Epidermal melanocyte (primary cell): Measurements from ENCODE around the gene TRPV4.

Experiments used
- DNase-seq: peaks from one replicate; pipeline ENCODE4 v3.0.0; 2011; ENCODE audit warnings: low spot score; ENCODE audit not compliant: insufficient read length

The TRPV4 gene

GRCh38 chr12:109808876-109809646, 24.1 kb downstream of the TRPV4 start:
- no peak for DNase-seq

GRCh38 chr12:109807954-109808643, 25.1 kb downstream of the TRPV4 start:
- no peak for DNase-seq

DNA sequence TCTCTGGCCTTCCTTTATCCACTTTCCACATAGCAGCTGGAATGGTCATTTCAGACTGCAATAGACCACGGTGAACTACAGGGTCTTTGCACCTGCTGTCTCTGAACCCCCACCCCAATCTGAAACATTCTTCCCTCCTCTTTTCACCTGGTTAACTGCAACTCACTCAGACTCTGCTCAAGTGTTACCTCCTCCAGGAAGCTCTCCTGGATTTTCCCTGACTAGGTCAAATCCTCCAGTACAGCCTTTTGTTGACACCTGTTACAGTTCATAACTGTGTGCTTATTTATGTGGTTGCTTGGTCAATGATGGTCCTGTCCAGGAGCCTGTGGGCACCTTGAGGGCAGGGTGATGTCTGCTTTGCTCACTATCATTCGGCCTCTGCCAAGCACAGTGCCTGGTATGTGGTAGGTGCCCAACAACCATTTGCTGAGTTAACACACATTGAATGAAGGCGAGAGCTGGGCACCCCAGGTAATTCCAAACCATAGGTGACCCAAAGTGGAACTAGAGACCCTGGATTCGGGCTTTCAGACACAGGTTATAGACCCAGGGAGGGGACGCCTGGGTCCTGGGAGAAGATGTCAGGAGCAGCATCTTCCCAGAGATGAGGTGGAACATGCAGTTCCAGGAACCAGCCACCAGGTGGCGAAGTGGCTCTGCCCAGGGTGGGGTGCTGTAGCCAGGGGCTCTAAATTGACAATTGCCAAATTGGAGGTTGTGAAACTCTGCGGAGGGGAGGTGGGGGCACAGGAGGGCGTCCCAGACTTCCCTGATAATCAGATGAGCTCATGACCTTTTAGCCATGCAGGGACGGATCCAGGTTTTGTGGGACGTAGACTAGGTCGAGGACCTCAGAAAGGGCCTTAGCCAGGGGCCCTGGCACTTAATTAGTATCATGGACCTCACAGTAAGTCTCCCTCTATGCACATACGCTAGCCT, 28.1 kb downstream of the TRPV4 start:
- DNase-seq: peak; percentile 75

DNA sequence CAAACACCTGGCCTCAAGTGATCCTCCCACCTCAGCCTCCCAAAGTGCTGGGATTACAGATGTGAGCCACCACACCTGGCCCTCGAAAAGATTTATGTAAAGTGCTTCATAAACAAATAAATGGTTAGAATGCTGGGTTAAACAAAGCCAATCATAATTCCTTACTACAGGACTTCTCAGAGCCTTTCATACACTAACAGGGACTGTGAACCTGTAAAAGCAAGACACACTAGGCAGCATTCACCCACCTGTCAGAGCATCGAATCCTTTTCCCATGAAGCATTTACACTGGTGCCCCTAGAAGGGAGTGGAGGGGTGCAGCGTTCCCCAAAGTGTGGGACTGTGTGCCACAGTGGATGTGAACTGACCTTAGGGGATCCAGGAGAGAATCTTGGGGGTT, 29.5 kb downstream of the TRPV4 start:
- DNase-seq: no peak

DNA sequence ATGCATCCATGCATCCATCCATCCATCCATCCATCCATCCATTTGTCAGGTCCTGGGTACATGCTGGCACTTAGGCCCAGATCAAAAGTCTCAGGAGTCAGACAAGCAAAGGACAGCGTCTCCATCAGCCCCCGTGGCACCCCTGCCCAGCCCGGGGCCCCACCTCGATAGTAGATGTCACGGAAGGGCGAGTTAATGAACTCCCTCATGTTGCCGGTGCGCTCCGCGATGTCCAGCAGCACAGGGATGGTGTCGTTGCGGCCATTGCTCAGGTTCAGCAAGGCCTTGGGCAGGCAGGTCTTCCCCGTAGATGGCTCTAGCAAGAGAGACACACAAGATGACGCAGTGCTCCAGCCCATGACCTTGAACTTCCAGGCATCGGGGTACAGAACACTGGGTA, 30.4 kb downstream of the TRPV4 start:
- DNase-seq: no peak

DNA sequence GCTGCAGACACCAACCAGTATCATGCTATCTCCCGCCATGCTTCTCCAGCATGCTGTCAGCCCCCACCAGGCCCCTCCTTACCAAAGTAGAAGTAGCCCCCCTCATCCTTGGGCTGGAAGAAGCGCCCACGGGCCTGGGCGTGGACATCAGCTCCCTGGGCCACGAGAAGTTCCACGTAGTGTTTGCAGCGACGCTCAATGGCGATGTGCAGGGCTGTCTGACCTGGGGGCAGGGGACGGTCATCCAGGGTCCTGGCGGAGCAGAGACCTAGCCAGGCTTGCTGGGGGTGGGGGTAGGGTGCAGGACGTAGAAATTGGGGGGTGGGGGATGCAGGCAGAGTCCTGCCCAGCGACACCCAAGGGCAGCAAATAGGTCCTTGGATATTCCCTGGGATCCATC, 32.7 kb downstream of the TRPV4 start:
- DNase-seq: no peak

DNA sequence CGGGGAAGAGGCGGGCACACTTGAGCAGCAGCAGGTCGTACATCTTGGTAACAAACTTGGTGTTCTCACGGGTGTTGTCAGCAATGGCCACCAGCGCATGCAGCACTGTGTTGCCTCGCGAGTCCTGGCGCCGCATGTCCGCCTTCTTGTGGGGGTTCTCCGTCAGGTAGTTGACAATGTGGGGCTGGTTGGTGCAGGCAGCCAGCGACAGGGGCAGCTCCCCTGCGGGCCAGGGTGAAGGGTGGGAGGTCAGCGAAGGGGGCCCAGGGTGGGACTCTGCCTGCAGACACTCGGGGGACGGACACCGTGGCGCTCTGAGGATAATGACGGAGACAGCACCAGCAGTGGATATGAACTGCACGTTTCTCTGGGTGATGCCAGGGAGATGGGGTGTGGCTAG, 34.5 kb downstream of the TRPV4 start:
- no peak for DNase-seq

DNA sequence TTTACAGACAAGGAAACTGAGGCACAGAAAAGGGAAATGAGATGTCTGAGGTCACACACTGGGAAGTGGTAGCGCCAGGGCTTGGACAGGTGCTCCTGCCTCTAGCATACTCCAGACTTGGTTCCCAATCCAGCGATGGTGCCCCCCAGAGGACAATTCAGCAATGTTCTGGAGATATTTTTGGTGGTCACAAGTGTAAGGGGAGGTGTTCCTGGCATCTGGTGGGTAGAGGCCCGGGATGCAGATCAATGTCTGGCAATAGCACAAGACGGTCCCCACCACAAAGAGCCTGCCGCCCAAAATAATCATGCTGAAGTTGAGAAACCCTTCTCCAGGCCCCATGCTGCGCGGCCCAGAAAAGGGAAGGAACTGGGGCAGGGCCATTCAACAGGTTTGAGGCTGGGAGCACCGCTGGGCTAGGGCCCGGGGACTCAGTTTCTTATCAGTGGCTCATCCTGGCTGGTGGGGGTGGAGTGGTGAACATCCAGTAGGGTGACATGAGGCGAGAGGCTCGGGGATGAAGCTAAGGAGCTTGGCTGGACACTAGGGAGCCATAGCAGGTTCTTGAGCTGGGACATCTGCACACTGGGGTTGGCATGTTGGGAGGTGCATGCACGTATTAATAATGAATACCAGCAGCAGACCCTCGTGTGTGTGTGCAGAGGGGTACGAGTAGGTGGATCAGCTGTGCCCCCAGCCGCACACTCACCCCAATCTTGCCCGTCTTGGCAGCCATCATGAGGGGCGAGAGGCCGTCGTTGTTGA, 35.1 kb downstream of the TRPV4 start:
- no peak for DNase-seq

- DNase-seq: no peak
These were observed 37.1 kb downstream of the TRPV4 start for GRCh38 chr12:109796057-109796456.

- DNase-seq: no peak
These were observed 38.2 kb downstream of the TRPV4 start for GRCh38 chr12:109795023-109795422.

GRCh38 chr12:109793826-109794501, 39.2 kb downstream of the TRPV4 start:
- no peak for DNase-seq

GRCh38 chr12:109793411-109793810, 39.8 kb downstream of the TRPV4 start:
- DNase-seq: no peak

GRCh38 chr12:109792992-109793391, 40.2 kb downstream of the TRPV4 start:
- no peak for DNase-seq

GRCh38 chr12:109789526-109790048, 43.6 kb downstream of the TRPV4 start:
- no peak for DNase-seq

- no peak for DNase-seq
These were observed 46.4 kb downstream of the TRPV4 start for GRCh38 chr12:109786799-109787198.

DNA sequence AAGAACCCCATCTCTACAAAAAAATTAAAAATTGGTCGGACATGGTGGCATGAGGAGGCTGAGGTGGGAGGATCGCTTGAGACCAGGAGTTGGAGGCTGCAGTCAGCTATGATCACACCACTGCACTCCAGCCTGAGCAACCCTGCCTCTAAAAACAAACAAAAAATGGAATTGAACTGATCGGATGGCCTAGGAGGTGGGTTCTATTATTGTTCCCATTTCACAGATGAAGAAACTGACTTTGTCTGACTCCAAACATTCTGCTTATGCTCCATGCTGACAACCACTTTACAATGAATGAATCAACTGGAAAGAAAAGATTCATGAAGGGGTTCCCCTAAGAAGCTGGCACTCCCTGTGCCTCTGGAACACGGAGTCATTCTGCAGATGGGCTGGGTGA, 47.3 kb downstream of the TRPV4 start:
- no peak for DNase-seq

- DNase-seq: no peak
These were observed 49.3 kb downstream of the TRPV4 start for GRCh38 chr12:109783965-109784244.

DNA sequence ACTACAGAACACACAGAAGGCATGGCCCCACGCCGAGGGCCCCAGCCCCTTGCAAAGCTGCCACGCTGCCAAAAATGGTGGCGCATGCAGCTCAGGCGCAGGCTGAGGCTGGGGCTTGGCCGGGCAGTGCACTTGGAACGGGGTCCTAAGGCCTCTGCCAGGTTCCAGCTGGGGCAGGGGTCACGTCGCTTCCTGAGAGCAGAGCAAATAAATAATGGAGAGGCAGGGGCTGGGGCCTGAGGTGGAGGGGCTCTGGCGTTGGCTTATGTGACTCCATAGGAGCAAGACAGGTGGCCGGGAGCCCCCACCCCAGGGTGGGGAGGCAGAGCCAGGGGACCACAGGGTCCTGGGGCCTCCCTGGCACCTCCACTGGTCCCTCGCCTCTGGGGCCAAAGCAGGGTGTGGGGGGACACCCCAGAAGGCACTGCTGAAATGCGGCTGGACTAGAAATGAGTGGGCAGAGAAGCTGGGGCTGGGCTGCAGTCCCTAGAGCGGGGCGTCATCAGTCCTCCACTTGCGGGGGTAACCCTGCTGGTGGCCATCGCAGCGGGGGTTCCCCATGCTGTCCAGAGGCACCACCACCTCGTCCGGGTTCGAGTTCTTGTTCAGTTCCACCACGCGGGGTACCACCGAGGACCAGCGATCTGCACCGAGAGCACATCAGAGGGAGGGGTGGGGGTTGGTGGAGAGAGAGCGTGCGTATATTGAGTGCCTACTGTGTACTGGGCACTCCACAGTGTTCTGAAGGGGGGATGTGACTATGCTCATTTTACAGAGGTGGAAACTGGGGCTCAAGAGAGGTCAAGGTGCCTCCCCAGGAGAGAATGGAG, 49.8 kb downstream of the TRPV4 start:
- no peak for DNase-seq

- DNase-seq: no peak
These were observed 50.9 kb downstream of the TRPV4 start for GRCh38 chr12:109782326-109782703.
